Natural killer cell (primary cell): ENCODE data around the gene GPRC6A. TPM values are rescaled to one million over a fixed set of nuclear protein-coding genes. Genes with fewer than 3 reads are reported as not detected.

ENCODE experiments used
- ATAC-seq, 3 donors: fragments of 150-1000 bp in 2 of 3; fragments of 200-7000 bp in 1 of 3; cut with Tn5 transposase; 1 replicate in 1 of 3; 2 replicates in 2 of 3; pipeline ENCODE4 v1.10.0; 2021; ENCODE audit warnings: mild to moderate bottlenecking in 2 of 3, moderate library complexity in 2 of 3
- DNase-seq, 2 donors: peaks; one replicate each; pipeline versions ENCODE4 v3.0.0 to v3.0.0-alpha.2; 2013 to 2021; ENCODE audit warnings: mixed read lengths in 1 of 2
- H3K27ac ChIP-seq: one replicate; pipeline ENCODE4 v1.5.1; 2013; ENCODE audit warnings: mild to moderate bottlenecking, low read length
- H3K27me3 ChIP-seq: one replicate; pipeline ENCODE4 v1.6.1; 2013; ENCODE audit warnings: low read length; ENCODE audit not compliant: control insufficient read depth, insufficient read depth
- H3K36me3 ChIP-seq: one replicate; pipeline ENCODE4 v1.6.1; 2013; ENCODE audit warnings: low read length; ENCODE audit not compliant: control insufficient read depth, insufficient read depth
- H3K4me1 ChIP-seq: one replicate; pipeline ENCODE4 v1.6.1; 2013; ENCODE audit warnings: low read length; ENCODE audit not compliant: control insufficient read depth, insufficient read depth
- H3K4me3 ChIP-seq: one replicate; pipeline ENCODE4 v1.5.1; 2013; ENCODE audit warnings: low read length
- H3K9me3 ChIP-seq: one replicate; pipeline ENCODE4 v1.6.1; 2013; ENCODE audit warnings: low read length; ENCODE audit not compliant: control insufficient read depth, insufficient read depth
- H3K27ac Mint-ChIP-seq, 2 donors: one replicate each; pipeline ENCODE4 v1.8.0; 2022; ENCODE audit warnings: mild to moderate bottlenecking in 2 of 2, mixed read lengths in 2 of 2, moderate library complexity in 1 of 2
- H3K27me3 Mint-ChIP-seq, 2 donors: one replicate each; pipeline ENCODE4 v1.8.0; 2022; ENCODE audit warnings: low read depth in 2 of 2, mixed read lengths in 2 of 2
- H3K36me3 Mint-ChIP-seq: one replicate; pipeline ENCODE4 v1.8.0; 2022; ENCODE audit warnings: mixed read lengths
- H3K4me1 Mint-ChIP-seq, 2 donors: one replicate each; pipeline ENCODE4 v1.8.0; 2022; ENCODE audit warnings: mixed read lengths in 2 of 2
- H3K4me3 Mint-ChIP-seq: one replicate; pipeline ENCODE4 v1.8.0; 2022; ENCODE audit warnings: mild to moderate bottlenecking, moderate library complexity, mixed read lengths
- H3K9me3 Mint-ChIP-seq, 2 donors: one replicate each; pipeline ENCODE4 v1.8.0; 2022; ENCODE audit warnings: mixed read lengths in 2 of 2
- WGBS: methylation state at CpG from one replicate; pipeline ENCODE4 v1.1.7; 2013; ENCODE audit warnings: missing lambda C conversion rate; ENCODE audit not compliant: insufficient coverage; 5-methylcytosine and 5-hydroxymethylcytosine counted together
- intact Hi-C: fragments of 100-400 bp; cut with micrococcal nuclease; formaldehyde crosslinking; loops from one replicate; pipeline ENCODE4 v1.14.2; 2022
- total RNA-seq, 4 donors: library from RNA; stranded (reverse); fragments of 120-200 nt in 1 of 4; gene quantifications; one replicate each; pipeline versions ENCODE4 v1.2.3 to v1.2.4, GENCODE V29; 2013 to 2022
- TF ChIP-seq, protein P1 (sequence below): fragments of 200-600 bp; IDR thresholded peaks from one replicate; pipeline ENCODE4 v1.8.0; 2022; ENCODE audit warnings: antibody characterized with exemption

Gene GPRC6A
- total RNA-seq, 3 donors from 2014 or later (not counting 1 experiment from before 2014, with no cell fraction given): not detected

DNA sequence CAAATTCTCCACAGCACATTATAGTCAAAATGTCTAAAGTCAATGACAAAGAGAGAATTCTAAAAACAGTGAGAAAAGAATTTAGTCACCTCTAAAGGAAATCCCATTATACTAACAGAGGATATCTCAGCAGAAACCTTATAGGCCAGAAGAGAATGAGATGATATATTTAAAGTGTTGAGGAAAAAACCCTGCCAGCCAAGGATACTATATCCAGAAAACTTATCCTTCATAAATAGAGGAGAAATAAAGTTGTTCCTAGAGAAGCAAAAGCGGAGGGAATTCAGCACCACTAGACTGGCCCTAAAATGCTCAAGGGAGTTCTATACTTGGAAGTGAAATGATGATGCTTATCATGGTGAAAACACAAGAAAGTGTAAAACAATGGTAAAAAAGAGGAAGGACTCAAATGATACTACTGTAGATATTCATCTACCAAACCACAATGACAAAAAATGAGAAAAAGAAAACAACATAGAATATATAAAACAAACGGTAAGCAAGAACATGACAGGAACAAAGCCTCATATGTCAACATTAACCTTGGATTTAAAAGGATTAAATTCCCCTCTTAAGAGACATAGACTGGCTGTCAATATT, 16.7 kb downstream of the GPRC6A start:
- H3K4me1 Mint-ChIP-seq: no peaks in the 10 kb centered on the region
- no peaks in the 10 kb centered on the region for H3K27me3 ChIP-seq
- TF ChIP-seq, protein P1, sequence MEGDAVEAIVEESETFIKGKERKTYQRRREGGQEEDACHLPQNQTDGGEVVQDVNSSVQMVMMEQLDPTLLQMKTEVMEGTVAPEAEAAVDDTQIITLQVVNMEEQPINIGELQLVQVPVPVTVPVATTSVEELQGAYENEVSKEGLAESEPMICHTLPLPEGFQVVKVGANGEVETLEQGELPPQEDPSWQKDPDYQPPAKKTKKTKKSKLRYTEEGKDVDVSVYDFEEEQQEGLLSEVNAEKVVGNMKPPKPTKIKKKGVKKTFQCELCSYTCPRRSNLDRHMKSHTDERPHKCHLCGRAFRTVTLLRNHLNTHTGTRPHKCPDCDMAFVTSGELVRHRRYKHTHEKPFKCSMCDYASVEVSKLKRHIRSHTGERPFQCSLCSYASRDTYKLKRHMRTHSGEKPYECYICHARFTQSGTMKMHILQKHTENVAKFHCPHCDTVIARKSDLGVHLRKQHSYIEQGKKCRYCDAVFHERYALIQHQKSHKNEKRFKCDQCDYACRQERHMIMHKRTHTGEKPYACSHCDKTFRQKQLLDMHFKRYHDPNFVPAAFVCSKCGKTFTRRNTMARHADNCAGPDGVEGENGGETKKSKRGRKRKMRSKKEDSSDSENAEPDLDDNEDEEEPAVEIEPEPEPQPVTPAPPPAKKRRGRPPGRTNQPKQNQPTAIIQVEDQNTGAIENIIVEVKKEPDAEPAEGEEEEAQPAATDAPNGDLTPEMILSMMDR: no peak
- no peaks in the 10 kb centered on the region for H3K27me3 Mint-ChIP-seq
- WGBS: 74% methylated on average over 2 of the region's 2 CpGs
- intact Hi-C loops: no loop called here
- no peaks in the 10 kb centered on the region for H3K4me1 ChIP-seq
- no peak for ATAC-seq
- no peak for DNase-seq
- peaks cover 9% of the 10 kb centered on the region in 2 donors for H3K9me3 Mint-ChIP-seq
- H3K36me3 ChIP-seq: no peaks in the 10 kb centered on the region
- peaks cover 4% of the 10 kb centered on the region for H3K9me3 ChIP-seq
- H3K27ac ChIP-seq: no peak overlapping the region
- H3K36me3 Mint-ChIP-seq: peaks cover 11% of the 10 kb centered on the region
- H3K27ac Mint-ChIP-seq: no peak overlapping the region
- H3K4me3 ChIP-seq: no peak overlapping the region
- no peak overlapping the region for H3K4me3 Mint-ChIP-seq

DNA sequence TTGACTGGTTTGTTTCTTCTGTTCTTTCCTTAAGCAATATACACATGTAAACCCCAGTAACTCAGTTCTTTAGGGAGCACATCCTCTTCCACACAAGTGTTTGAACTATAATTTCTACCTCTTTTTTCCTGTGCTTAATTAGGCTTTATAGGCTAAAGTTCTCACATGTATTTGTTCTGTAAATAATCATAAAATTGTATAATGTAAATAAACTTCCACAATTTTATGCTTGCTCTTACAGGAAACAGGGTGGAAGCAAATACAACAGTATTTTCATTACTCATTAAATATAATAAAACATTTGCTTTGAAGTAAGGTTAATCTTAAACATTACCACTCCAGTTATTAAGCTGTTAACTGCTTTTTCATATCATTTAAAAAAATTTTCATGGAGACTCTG, 26.9 kb downstream of the GPRC6A start:
- TF ChIP-seq, protein P1: no peak

DNA sequence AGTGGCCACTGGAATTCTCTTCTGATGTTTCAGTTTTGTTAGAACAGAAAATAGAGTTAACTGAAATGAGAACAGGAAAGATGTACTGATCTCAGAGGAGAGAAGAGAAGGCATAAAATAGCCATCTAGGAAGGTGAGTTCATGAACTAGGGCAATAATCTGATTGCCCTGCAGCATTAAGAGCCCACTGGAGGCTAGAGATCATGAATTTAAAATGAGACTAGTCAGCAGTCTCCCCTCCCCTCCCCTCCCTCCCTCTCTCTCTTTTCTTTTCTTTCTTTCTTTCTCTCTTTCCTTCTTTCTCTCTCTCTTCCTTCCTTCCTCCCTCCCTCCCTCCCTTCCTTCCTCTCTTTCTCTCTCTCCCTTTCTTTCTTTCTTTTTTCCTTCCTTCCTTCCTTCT, 28.9 kb downstream of the GPRC6A start:
- TF ChIP-seq, protein P1: no peak
- peaks cover 2 to 6% of the 10 kb centered on the region in 2 donors for H3K9me3 Mint-ChIP-seq
- H3K27me3 ChIP-seq: no peaks in the 10 kb centered on the region
- no peaks in the 10 kb centered on the region for H3K36me3 Mint-ChIP-seq
- no peak for DNase-seq
- no peak for ATAC-seq
- no peaks in the 10 kb centered on the region for H3K4me1 ChIP-seq
- no peak overlapping the region for H3K27ac Mint-ChIP-seq
- H3K27ac ChIP-seq: no peak overlapping the region
- no peak overlapping the region for H3K4me3 Mint-ChIP-seq
- no peaks in the 10 kb centered on the region for H3K36me3 ChIP-seq
- no peaks in the 10 kb centered on the region for H3K4me1 Mint-ChIP-seq
- no peaks in the 10 kb centered on the region for H3K9me3 ChIP-seq
- intact Hi-C loops: no loop called here
- H3K27me3 Mint-ChIP-seq: peaks cover 3 to 7% of the 10 kb centered on the region in 2 donors
- no peak overlapping the region for H3K4me3 ChIP-seq

More for the DNA sequence above, 26.9 kb downstream of the GPRC6A start:
- Mint-ChIP-seq H3K9me3 (peaks cover 2 to 6% of the 10 kb centered on the region in 2 donors), H3K36me3 (no peaks in the 10 kb centered on the region), H3K4me1 (no peaks in the 10 kb centered on the region), H3K4me3 (no peak overlapping the region), H3K27me3 (peaks cover 3 to 7% of the 10 kb centered on the region in 2 donors), H3K27ac (no peak overlapping the region)
- DNase-seq (no peak), ATAC-seq (no peak)
- intact Hi-C loops: no loop called here
- no peak overlapping the region for H3K4me3 ChIP-seq
- no peak overlapping the region for H3K27ac ChIP-seq
- no peaks in the 10 kb centered on the region for H3K27me3 ChIP-seq
- H3K9me3 ChIP-seq: no peaks in the 10 kb centered on the region
- H3K36me3 ChIP-seq: no peaks in the 10 kb centered on the region
- no peaks in the 10 kb centered on the region for H3K4me1 ChIP-seq

DNA sequence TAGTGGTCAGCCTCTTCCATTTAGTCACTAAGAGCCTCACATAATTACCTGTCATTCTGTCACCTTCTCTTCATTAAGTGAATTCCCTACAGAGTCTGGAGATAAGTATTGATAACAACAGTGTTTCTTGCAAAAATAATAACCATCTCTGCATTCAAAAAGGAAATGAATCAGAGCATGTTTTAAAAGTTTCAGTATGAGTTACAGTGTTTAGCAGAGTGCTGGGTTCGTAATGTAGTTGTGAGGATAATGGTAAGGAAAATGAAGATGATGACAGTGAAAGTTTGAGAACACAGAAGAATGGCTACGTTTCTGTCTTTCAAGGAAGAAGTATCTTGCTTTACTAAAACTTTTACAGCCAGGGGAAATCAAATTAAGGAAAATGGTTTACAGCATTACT, 31.3 kb downstream of the GPRC6A start:
- H3K27ac ChIP-seq: no peak overlapping the region
- WGBS: 37% methylated on average over 2 of the region's 2 CpGs
- H3K9me3 ChIP-seq: no peaks in the 10 kb centered on the region
- intact Hi-C loops: no loop called here
- Mint-ChIP-seq H3K36me3 (no peaks in the 10 kb centered on the region), H3K4me3 (no peak overlapping the region), H3K4me1 (no peaks in the 10 kb centered on the region), H3K27ac (no peak overlapping the region), H3K27me3 (peaks cover 0 to 7% of the 10 kb centered on the region in 2 donors), H3K9me3 (peaks cover 2% of the 10 kb centered on the region in 2 donors)
- TF ChIP-seq, protein P1: no peak
- no peaks in the 10 kb centered on the region for H3K36me3 ChIP-seq
- H3K4me1 ChIP-seq: no peaks in the 10 kb centered on the region
- no peak for ATAC-seq
- H3K4me3 ChIP-seq: no peak overlapping the region
- no peaks in the 10 kb centered on the region for H3K27me3 ChIP-seq
- DNase-seq: no peak
